Vagina (tissue), 2 donors: ENCODE measurements around the gene HES7.

Source experiments
- CTCF ChIP-seq, 3 experiments: fragments of 450-650 bp in 2 of 3; fragments of 200-600 bp in 1 of 3; sonication (generic) in 1 of 3; IDR thresholded peaks; one replicate each; pipeline ENCODE4 v1.5.1; 2017 to 2019; ENCODE audit warnings: antibody characterized with exemption in 3 of 3, mild to moderate bottlenecking in 2 of 3, moderate library complexity in 2 of 3
- POLR2A ChIP-seq, 2 donors: fragments of 450-650 bp; IDR thresholded peaks; one replicate each; pipeline ENCODE4 v1.6.1; 2017; ENCODE audit warnings: antibody characterized with exemption in 2 of 2, mild to moderate bottlenecking in 2 of 2, moderate library complexity in 2 of 2

DNA sequence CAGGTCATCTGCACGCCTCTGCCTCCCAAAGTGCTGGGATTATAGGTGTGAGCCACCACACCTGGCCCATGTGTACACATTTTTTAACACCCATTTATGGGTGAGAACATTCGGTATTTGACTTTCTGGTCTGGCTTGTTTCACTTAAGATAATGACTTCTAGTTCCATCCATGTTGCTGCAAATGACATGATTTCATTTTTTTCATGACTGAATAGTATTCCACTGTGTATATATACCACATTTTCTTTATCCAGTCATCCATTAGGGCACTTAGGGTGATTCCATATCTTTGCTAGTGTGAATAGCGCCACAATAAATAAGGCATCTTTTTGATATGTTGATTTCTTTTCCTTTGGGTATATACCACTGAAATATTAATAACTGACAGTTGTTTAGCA, 42.0 kb downstream of the HES7 start:
- TF ChIP-seq CTCF (IDR thresholded peaks at IDR 0.05), result no peak
- no peak for TF ChIP-seq POLR2A (IDR thresholded peaks at IDR 0.05)
